Femur (tissue), 1 donor: ENCODE results near the gene TMEM243.

Source experiments
- DNase-seq: peaks from one replicate; pipeline ENCODE4 v3.0.0-alpha.2; 2017

Gene TMEM243

GRCh38 chr7:87155788-87156187 lies 63.7 kb downstream of the TMEM243 start:
- no peak for DNase-seq

DNA sequence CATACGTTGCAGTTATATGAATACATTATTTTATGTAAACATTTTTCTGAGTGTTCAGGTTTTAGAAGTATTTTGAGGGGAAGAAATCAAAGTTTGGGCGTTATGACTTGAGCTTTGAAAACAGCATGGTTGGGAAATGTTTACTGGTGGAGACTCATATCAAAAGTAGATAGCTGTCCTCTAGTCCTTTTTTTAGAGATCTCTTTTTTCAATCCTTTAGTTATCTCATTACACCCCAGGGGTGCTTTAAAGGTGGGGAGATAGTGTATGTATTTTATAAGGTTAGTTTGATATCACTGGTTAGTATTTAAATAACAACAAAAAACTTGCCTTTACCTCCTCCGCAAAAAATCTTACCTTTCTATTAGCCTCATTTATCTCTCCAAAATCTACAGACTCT lies 65.0 kb downstream of the TMEM243 start:
- DNase-seq, result no peak

GRCh38 chr7:87154166-87154565 lies 65.4 kb downstream of the TMEM243 start:
- no peak for DNase-seq

- peak; percentile 50 for DNase-seq
Observed at GRCh38 chr7:87152897-87153641, 66.5 kb downstream of the TMEM243 start.

DNA sequence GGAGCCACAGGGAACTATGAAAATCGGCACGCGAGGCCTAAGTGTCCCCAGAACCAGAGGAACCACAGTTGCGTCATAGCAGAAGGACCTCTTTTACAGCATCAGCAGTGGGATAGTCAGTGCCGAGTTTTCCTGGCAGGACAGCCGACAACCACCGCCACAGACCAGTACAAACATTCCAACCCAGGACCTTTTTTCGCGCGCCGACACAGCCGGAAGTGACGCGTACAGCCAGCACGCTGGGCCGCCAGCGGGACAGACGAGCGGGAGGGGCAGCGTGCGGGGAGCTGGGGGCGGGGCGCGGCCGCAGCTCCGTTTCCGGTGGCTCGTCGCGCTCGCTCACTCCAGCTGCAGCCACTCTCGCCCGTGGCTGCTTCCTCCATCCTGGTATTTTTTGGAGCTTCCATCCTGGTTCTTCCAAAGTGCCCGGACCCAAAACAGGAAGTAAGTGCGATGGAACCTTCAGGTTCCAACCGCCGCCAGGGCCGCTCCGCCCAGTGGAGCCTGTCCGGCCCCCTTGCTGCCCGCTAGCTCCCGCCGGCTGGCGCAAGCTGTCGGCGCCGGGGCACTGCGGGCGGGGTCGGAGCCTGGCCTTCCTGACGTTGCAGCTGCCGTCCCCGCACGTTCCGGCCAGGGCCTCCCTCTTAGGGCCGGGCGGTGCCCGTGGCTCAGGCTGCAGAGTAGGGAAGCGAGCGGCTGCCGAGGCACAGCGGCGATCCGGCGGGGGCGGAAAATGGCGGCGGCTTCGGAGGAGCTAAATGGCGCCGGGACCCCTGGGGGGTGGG lies 67.2 kb downstream of the TMEM243 start, which contains the start of gene DMTF1:
TSS of gene DMTF1 (plus strand) at position 342 of the 785 bp plus-strand sequence. CDS start 12,489 bp downstream, outside the sequence.
- DNase-seq, result peak; percentile 98

DNA sequence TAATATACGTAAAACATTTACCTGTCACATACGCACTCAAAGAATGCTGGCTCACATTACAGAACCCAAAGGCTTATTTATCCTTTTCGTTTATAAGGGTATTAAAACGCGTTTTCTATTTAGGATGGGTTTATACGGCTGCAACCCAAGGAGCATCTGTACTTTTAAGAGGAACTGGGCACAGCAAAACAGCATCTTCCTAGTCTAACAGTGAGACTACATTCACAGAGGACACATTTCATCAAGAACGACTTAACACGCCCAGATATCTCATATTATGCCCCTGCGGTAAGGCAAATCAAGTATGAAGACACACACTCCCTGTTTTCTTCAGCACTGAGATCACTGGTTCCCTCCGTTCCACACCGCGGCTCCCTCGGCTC lies 67.8 kb downstream of the TMEM243 start:
- no peak for DNase-seq

DNA sequence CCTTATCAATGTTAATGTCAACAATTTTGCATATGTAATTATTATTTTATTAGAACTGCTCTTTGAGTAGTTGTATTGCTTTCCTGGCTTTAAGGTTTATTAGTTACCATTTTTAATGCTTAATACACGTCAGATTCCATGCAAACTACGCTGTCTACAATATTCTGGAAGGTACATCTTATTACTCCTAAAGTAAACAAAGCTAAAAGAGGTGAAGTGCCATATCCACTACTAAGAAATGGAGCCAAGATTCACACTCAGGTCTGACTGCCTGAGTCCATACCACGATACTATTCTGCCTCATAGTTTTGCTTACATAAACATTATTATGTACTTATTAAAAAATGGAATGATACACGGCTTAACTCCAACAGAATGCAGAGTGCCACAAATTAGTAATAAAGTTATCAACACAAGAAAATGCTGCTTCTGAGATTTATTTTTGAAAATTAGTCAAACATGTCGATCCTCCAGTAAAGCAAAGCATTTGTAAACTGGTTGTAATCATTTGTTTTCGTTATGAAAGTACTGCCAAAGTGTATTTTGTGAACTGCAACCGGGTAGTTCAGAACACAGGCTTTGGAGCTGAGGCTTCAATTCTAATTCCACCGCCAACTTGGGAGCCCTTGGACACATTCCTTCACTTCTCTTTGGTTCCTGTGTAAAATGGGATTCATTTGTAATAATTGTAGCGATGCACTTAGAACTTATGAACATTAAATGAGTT lies 68.4 kb downstream of the TMEM243 start:
- no peak for DNase-seq

- no peak for DNase-seq
Observed at GRCh38 chr7:87148332-87148955, 71.1 kb downstream of the TMEM243 start.

GRCh38 chr7:87147500-87147899 lies 72.0 kb downstream of the TMEM243 start:
- DNase-seq, result no peak

DNA sequence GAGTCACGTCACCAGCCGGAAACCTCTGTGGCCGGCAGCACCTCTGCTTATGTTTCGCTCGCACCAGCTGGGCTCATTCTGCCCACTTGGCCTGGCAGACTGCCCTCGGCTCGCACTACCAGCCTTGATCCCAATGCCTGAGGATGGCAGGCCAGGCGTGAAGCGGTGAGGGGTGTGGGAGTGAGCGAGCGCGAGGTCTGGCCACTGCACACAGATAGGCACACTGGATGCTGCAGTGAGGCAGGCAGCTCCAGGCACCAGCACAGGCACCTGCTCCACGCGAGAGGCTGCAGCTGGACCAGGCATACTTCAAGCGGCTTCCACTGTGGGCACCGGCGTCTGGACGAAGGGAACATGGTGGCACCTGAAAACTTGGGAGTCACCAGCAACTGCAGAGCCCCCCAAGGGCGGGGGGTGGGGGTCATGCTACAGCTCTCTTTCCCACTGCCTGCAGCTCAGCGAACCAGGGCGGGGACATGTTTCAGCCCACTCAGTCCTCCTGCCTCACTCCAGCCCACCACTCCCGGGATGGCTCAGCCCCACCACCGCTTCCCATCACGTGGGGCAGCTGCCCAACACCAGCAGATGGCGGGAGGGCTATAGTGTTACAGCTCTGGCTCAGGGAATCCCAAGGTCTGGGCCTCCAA lies 72.7 kb downstream of the TMEM243 start:
- peak; percentile 20 for DNase-seq
